HG02763 (cell line): ENCODE data around the gene TET3.

Experiments
- ATAC-seq: cut with Tn5 transposase; IDR thresholded peaks from one replicate; pipeline ENCODE4 v1.9.1; 2021; ENCODE audit warnings: mild to moderate bottlenecking, moderate library complexity; ENCODE audit not compliant: unreplicated experiment

The TET3 gene

GRCh38 chr2:74027496-74027895 is 42.8 kb downstream of the TET3 start:
- ATAC-seq = no peak

- ATAC-seq = no peak
Observed at GRCh38 chr2:74028290-74028689, 43.6 kb downstream of the TET3 start.

- no peak for ATAC-seq
Observed at GRCh38 chr2:74028741-74029140, 44.0 kb downstream of the TET3 start.

GRCh38 chr2:74029714-74030397 is 45.1 kb downstream of the TET3 start:
- no peak for ATAC-seq

- no peak for ATAC-seq
Observed at GRCh38 chr2:74031221-74031620, 46.5 kb downstream of the TET3 start.

- ATAC-seq = no peak
Observed at GRCh38 chr2:74031959-74032287, 47.2 kb downstream of the TET3 start.

- no peak for ATAC-seq
Observed at GRCh38 chr2:74033375-74033774, 48.7 kb downstream of the TET3 start.
